Colonic mucosa (tissue), 4 donors: Measurements from ENCODE around the gene ASAP3. TPM values are rescaled to one million over a fixed set of nuclear protein-coding genes. Genes with fewer than 3 reads are reported as not detected.

Experiments used
- DNase-seq: peaks from one replicate; pipeline ENCODE4 v3.0.0-alpha.2; 2020
- H3K27ac ChIP-seq: fragments of 200-600 bp; one replicate; pipeline ENCODE4 v1.8.0; 2021
- H3K27me3 ChIP-seq: fragments of 200-600 bp; one replicate; pipeline ENCODE4 v1.8.0; 2021
- H3K36me3 ChIP-seq: fragments of 200-600 bp; one replicate; pipeline ENCODE4 v1.8.0; 2021
- H3K4me1 ChIP-seq: fragments of 200-600 bp; one replicate; pipeline ENCODE4 v1.8.0; 2021; ENCODE audit warnings: mild to moderate bottlenecking
- H3K4me3 ChIP-seq: fragments of 200-600 bp; one replicate; pipeline ENCODE4 v1.8.0; 2021
- H3K9ac ChIP-seq, 2 donors: one replicate each; pipeline ENCODE4 v1.7.0; 2013; ENCODE audit warnings: control low read depth in 2 of 2, low read depth in 2 of 2, low read length in 2 of 2
- H3K9me3 ChIP-seq: fragments of 200-600 bp; one replicate; pipeline ENCODE4 v1.8.0; 2021
- CTCF ChIP-seq: fragments of 200-600 bp; IDR thresholded peaks from one replicate; pipeline ENCODE4 v1.8.0; 2022; ENCODE audit warnings: antibody characterized with exemption, mild to moderate bottlenecking
- intact Hi-C: fragments of 100-400 bp; cut with DNase I; formaldehyde crosslinking; loops from one replicate; pipeline ENCODE4 v1.14.1; 2022
- total RNA-seq, 2 donors: library from RNA; stranded (reverse); fragmentation: NEBNext Ultra II Directional in 1 of 2; extraction: Animal tissue kit (Norgen Biotek cat#: 25700) in 1 of 2; gene quantifications; one replicate each; pipeline ENCODE4 v1.2.1, GENCODE V29; 2021
- donor health status: healthy.
- donor health status: DM: no; HTN: no; CAD: no.
- donor health status: DM: no; HTN: no; CAD: no.

The ASAP3 gene
- total RNA-seq, 2 donors from 2014 or later, result 22.9 to 27.3 TPM

- peak overlapping the region; percentile 31 to 76 for H3K9ac ChIP-seq
- TF ChIP-seq CTCF, result no peak
- H3K4me3 ChIP-seq, result no peak overlapping the region
- intact Hi-C loops, result no loop called here
- H3K27ac ChIP-seq, result peak overlapping the region; percentile 82
- H3K4me1 ChIP-seq, result peaks cover 30% of the 10 kb centered on the region
- no peaks in the 10 kb centered on the region for H3K9me3 ChIP-seq
- H3K36me3 ChIP-seq, result no peaks in the 10 kb centered on the region
- no peaks in the 10 kb centered on the region for H3K27me3 ChIP-seq
- DNase-seq, result peak; percentile 64
These were observed 42.5 kb upstream of the ASAP3 start for GRCh38 chr1:23526329-23527041.

GRCh38 chr1:23525558-23526250, 41.7 kb upstream of the ASAP3 start:
- no peak for TF ChIP-seq CTCF
- Histone ChIP-seq H3K9me3 (no peaks in the 10 kb centered on the region), H3K27ac (peak overlapping the region; percentile 82), H3K4me1 (peaks cover 30% of the 10 kb centered on the region), H3K27me3 (no peaks in the 10 kb centered on the region), H3K9ac (peak overlapping the region; percentile 27 to 76), H3K4me3 (no peak overlapping the region), H3K36me3 (no peaks in the 10 kb centered on the region)
- intact Hi-C loops, result no loop called here
- DNase-seq, result peak; percentile 61

- H3K4me1 ChIP-seq, result peaks cover 30% of the 10 kb centered on the region
- peak overlapping the region; percentile 82 for H3K27ac ChIP-seq
- H3K4me3 ChIP-seq, result no peak overlapping the region
- H3K36me3 ChIP-seq, result no peaks in the 10 kb centered on the region
- intact Hi-C loops, result no loop called here
- no peaks in the 10 kb centered on the region for H3K27me3 ChIP-seq
- H3K9me3 ChIP-seq, result no peaks in the 10 kb centered on the region
- peak overlapping the region; percentile 48 to 76 for H3K9ac ChIP-seq
- DNase-seq, result peak; percentile 92
- TF ChIP-seq CTCF, result no peak
These were observed 40.9 kb upstream of the ASAP3 start for GRCh38 chr1:23524716-23525401.

GRCh38 chr1:23524163-23524562, 40.2 kb upstream of the ASAP3 start:
- peak; percentile 78 for DNase-seq
- peaks cover 30% of the 10 kb centered on the region for H3K4me1 ChIP-seq

More at GRCh38 chr1:23524163-23524562, 40.2 kb upstream of the ASAP3 start:
- H3K27me3 ChIP-seq, result no peaks in the 10 kb centered on the region
- no peaks in the 10 kb centered on the region for H3K36me3 ChIP-seq
- peak overlapping the region; percentile 82 for H3K27ac ChIP-seq
- H3K9me3 ChIP-seq, result no peaks in the 10 kb centered on the region
- H3K9ac ChIP-seq, result peak overlapping the region; percentile 48 to 76
- TF ChIP-seq CTCF, result no peak
- intact Hi-C loops, result no loop called here
- no peak overlapping the region for H3K4me3 ChIP-seq
